SK-N-SH (cell line): Measurements from ENCODE around the gene AIRE. TPM values are rescaled to one million over a fixed set of nuclear protein-coding genes. Genes with fewer than 3 reads are reported as not detected.

Experiments used
- CTCF ChIA-PET: fragments of 300-600, 350-600 bp; formaldehyde crosslinking; extraction: SDS; loops from one replicate; lab custom pipeline; 2021; lab: Yijun Ruan, JAX
- POLR2A ChIA-PET: fragments of 350-600 bp; sonication (Branson Sonifier 250); formaldehyde crosslinking; extraction: SDS; loops from one replicate; lab custom pipeline; 2020; ENCODE audit warnings: antibody characterized with exemption, inconsistent platforms; lab: Yijun Ruan, JAX
- DNase-seq: peaks from one replicate; pipeline ENCODE4 v3.0.0; 2012
- H2AFZ ChIP-seq: fragments of 200-600 bp; sonication (generic); 2 replicates; pipeline ENCODE4 v1.8.1; 2016; ENCODE audit warnings: antibody characterized with exemption, mild to moderate bottlenecking, low read depth
- H3F3A ChIP-seq: fragments of 200-600 bp; sonication (generic); replicated peaks from 2 replicates; pipeline ENCODE3; 2016; ENCODE audit warnings: antibody characterized with exemption, mild to moderate bottlenecking; ENCODE audit not compliant: insufficient read depth
- H3K27ac ChIP-seq, 2 experiments: fragments of 200-500 bp in 1 of 2; fragments of 200-600 bp in 1 of 2; sonication (Bioruptor generic) in 1 of 2; sonication (generic), shearing (Covaris generic) in 1 of 2; 2 replicates each; pipeline versions ENCODE4 v1.5.1 to v1.6.1; 2014 to 2016; ENCODE audit warnings: low read depth in 2 of 2, inconsistent platforms in 1 of 2, low read length in 1 of 2, mild to moderate bottlenecking in 1 of 2, mixed read lengths in 1 of 2
- H3K27me3 ChIP-seq: fragments of 200-600 bp; sonication (generic), shearing (Covaris generic); 2 replicates; pipeline ENCODE4 v1.6.1; 2016; ENCODE audit warnings: mixed run types; ENCODE audit not compliant: insufficient read depth
- H3K36me3 ChIP-seq, 2 experiments: fragments of 200-500 bp in 1 of 2; fragments of 200-600 bp in 1 of 2; sonication (Bioruptor generic) in 1 of 2; sonication (generic) in 1 of 2; replicated peaks in 1 of 2; 2 replicates each; pipeline versions ENCODE3 to v1.5.1; 2014 to 2016; ENCODE audit warnings: low read length in 1 of 2, mild to moderate bottlenecking in 1 of 2; ENCODE audit not compliant: insufficient read depth in 2 of 2, control insufficient read depth in 1 of 2
- H3K4me1 ChIP-seq, 2 experiments: fragments of 200-500 bp in 1 of 2; fragments of 200-600 bp in 1 of 2; sonication (Bioruptor generic) in 1 of 2; sonication (generic), shearing (Covaris generic) in 1 of 2; 2 replicates each; pipeline versions ENCODE4 v1.5.1 to v1.6.1; 2014 to 2016; ENCODE audit warnings: low read depth in 1 of 2, low read length in 1 of 2, mixed run types in 1 of 2; ENCODE audit not compliant: insufficient read depth in 2 of 2, control insufficient read depth in 1 of 2
- H3K4me2 ChIP-seq: fragments of 200-600 bp; sonication (generic), shearing (Covaris generic); 2 replicates; pipeline ENCODE4 v1.6.1; 2017; ENCODE audit warnings: mixed run types
- H3K4me3 ChIP-seq, 2 experiments: fragments of 200-500 bp in 1 of 2; fragments of 200-600 bp in 1 of 2; sonication (Bioruptor generic) in 1 of 2; sonication (generic), shearing (Covaris generic) in 1 of 2; 2 replicates each; pipeline versions ENCODE4 v1.5.1 to v1.8.1; 2014 to 2016; ENCODE audit warnings: low read depth in 2 of 2, inconsistent platforms in 1 of 2, low read length in 1 of 2, mild to moderate bottlenecking in 1 of 2, mixed read lengths in 1 of 2, moderate library complexity in 1 of 2
- H3K79me2 ChIP-seq: fragments of 200-600 bp; sonication (generic); 2 replicates; pipeline ENCODE4 v1.8.1; 2017; ENCODE audit warnings: mild to moderate bottlenecking; ENCODE audit not compliant: insufficient read depth
- H3K9ac ChIP-seq: fragments of 200-600 bp; sonication (generic); 2 replicates; pipeline ENCODE4 v1.6.1; 2017; ENCODE audit warnings: mixed run types
- H3K9me2 ChIP-seq: fragments of 200-600 bp; sonication (generic); 2 replicates; pipeline ENCODE4 v1.6.1; 2017; ENCODE audit warnings: mixed run types
- H3K9me3 ChIP-seq: fragments of 200-600 bp; sonication (generic); 2 replicates; pipeline ENCODE4 v1.6.1; 2017; ENCODE audit warnings: mixed run types, mild to moderate bottlenecking, moderate library complexity
- H4K20me1 ChIP-seq: fragments of 200-600 bp; sonication (generic); 2 replicates; pipeline ENCODE4 v1.6.1; 2017; ENCODE audit warnings: mild to moderate bottlenecking, mixed run types; ENCODE audit not compliant: insufficient read depth
- EP300 ChIP-seq, 2 experiments: IDR thresholded peaks; 2 replicates each; pipeline versions ENCODE4 v1.4.0 to v1.6.1; 2012; ENCODE audit warnings: borderline replicate concordance in 1 of 2, low read depth in 1 of 2, low read length in 1 of 2
- EZH2phosphoT487 ChIP-seq: fragments of 200-600 bp; sonication (generic); IDR thresholded peaks from 2 replicates; pipeline ENCODE4 v1.6.1; 2017; ENCODE audit warnings: low read depth, mixed run types, mild to moderate bottlenecking, antibody characterized with exemption, moderate library complexity, borderline replicate concordance
- GATA2 ChIP-seq: sonication (generic); formaldehyde crosslinking; IDR thresholded peaks from 2 replicates; pipeline ENCODE4 v1.5.0; 2020; ENCODE audit warnings: mild to moderate bottlenecking, missing genetic modification reagents
- NRF1 ChIP-seq: IDR thresholded peaks from 2 replicates; pipeline ENCODE4 v1.6.1; 2012; ENCODE audit warnings: low read depth, mild to moderate bottlenecking, low read length
- POLR2AphosphoS5 ChIP-seq: IDR thresholded peaks from 2 replicates; pipeline ENCODE4 v1.6.1; 2012; ENCODE audit warnings: low read depth, low read length
- SIN3A ChIP-seq: IDR thresholded peaks from 2 replicates; pipeline ENCODE4 v1.6.1; 2012; ENCODE audit warnings: low read depth, mild to moderate bottlenecking, low read length, moderate library complexity, borderline replicate concordance
- SMC3 ChIP-seq: IDR thresholded peaks from 2 replicates; pipeline ENCODE4 v1.6.1; 2012; ENCODE audit warnings: low read depth, low read length, improper control_type of control experiment
- TCF12 ChIP-seq: IDR thresholded peaks from 2 replicates; pipeline ENCODE4 v1.4.0; 2012
- WGBS: methylation state at CpG from one replicate; pipeline ENCODE4 v1.1.6; 2017; ENCODE audit warnings: low lambda C conversion rate; 5-methylcytosine and 5-hydroxymethylcytosine counted together
- polyA plus RNA-seq, 3 experiments: library from polyadenylated mRNA; depleted of rRNA; stranded (reverse); fragments of >200 nt; gene quantifications; 2 replicates each; pipeline ENCODE4 v1.2.3, GENCODE V29; 2012
- TF ChIP-seq, protein P1 (sequence below): fragments of 200-600 bp; sonication (generic); IDR thresholded peaks from 2 replicates; pipeline ENCODE4 v1.6.1; 2017; ENCODE audit warnings: antibody characterized with exemption, mild to moderate bottlenecking, moderate library complexity
- TF ChIP-seq, protein P2 (sequence below): IDR thresholded peaks from 2 replicates; pipeline ENCODE4 v1.4.0; 2012; ENCODE audit warnings: low read depth, borderline replicate concordance
- TF ChIP-seq, protein P3 (sequence below): IDR thresholded peaks from 2 replicates; pipeline ENCODE4; 2012

Gene AIRE
- polyA plus RNA-seq, 1 of the 3 experiments (the other 2 are of a cell fraction): not detected

DNA sequence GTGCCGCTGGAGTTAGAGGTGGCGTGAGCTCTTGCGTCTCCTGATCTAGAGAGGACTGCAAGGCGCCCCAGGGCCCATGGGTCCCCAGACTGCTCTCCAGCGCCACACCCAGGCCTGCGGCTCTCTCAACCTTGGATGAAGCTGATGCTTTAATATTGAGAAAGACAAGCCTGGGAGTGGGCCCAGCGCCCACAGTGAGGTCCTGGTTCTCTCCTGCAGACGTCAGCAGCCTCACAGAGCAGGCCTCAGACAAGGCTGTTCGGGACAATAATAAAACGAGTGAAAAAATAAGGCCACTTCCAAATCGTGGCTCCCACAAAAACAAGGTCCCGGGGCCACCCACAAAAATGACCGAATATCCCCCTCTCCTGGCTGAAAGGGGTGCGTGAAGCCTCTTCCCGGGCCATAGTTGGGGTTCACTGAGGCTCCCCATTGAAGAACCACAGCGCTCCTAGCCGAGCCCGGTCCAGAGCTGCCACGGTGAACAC, 18.0 kb upstream of the AIRE start:
- no peaks in the 10 kb centered on the region for H3K27me3 ChIP-seq
- POLR2A ChIA-PET: no interaction called here

DNA sequence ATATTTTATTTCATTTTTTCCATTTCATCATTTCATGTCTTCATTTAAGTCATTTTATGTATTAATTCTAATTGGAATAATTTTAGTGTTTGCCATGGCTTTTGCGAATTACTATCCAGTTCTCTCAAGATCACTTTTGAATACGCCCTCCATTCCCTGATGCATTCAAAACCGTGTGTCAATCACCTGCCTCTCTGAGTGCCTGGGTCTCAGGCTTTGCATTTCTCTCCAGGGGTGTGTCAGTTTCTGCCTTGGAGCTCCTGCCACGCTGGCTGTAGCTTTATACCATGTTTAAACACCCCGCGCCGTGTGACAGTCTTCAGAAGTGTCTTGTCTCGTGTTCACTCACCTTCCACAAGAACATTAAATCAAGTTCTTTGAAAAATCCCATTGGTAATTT, 16.6 kb upstream of the AIRE start:
- H3K27me3 ChIP-seq: no peaks in the 10 kb centered on the region
- POLR2A ChIA-PET: no interaction called here
- no peaks in the 10 kb centered on the region for H4K20me1 ChIP-seq
- H3K9me3 ChIP-seq: no peaks in the 10 kb centered on the region
- H2AFZ ChIP-seq: no peak overlapping the region
- CTCF ChIA-PET: no interaction called here
- no peaks in the 10 kb centered on the region for H3K9me2 ChIP-seq
- no peaks in the 10 kb centered on the region for H3K79me2 ChIP-seq
- DNase-seq: no peak
- H3K36me3 ChIP-seq: no peaks in the 10 kb centered on the region
- no peak overlapping the region for H3K27ac ChIP-seq
- no peak overlapping the region for H3K4me2 ChIP-seq
- no peaks in the 10 kb centered on the region for H3K4me1 ChIP-seq
- TF ChIP-seq TCF12 (no peak), SIN3A (no peak), EZH2phosphoT487 (no peak), NRF1 (no peak), GATA2 (CRISPR knock-in tag) (no peak)
- TF ChIP-seq, protein P1, sequence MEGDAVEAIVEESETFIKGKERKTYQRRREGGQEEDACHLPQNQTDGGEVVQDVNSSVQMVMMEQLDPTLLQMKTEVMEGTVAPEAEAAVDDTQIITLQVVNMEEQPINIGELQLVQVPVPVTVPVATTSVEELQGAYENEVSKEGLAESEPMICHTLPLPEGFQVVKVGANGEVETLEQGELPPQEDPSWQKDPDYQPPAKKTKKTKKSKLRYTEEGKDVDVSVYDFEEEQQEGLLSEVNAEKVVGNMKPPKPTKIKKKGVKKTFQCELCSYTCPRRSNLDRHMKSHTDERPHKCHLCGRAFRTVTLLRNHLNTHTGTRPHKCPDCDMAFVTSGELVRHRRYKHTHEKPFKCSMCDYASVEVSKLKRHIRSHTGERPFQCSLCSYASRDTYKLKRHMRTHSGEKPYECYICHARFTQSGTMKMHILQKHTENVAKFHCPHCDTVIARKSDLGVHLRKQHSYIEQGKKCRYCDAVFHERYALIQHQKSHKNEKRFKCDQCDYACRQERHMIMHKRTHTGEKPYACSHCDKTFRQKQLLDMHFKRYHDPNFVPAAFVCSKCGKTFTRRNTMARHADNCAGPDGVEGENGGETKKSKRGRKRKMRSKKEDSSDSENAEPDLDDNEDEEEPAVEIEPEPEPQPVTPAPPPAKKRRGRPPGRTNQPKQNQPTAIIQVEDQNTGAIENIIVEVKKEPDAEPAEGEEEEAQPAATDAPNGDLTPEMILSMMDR: no peak
- TF ChIP-seq, protein P2, sequence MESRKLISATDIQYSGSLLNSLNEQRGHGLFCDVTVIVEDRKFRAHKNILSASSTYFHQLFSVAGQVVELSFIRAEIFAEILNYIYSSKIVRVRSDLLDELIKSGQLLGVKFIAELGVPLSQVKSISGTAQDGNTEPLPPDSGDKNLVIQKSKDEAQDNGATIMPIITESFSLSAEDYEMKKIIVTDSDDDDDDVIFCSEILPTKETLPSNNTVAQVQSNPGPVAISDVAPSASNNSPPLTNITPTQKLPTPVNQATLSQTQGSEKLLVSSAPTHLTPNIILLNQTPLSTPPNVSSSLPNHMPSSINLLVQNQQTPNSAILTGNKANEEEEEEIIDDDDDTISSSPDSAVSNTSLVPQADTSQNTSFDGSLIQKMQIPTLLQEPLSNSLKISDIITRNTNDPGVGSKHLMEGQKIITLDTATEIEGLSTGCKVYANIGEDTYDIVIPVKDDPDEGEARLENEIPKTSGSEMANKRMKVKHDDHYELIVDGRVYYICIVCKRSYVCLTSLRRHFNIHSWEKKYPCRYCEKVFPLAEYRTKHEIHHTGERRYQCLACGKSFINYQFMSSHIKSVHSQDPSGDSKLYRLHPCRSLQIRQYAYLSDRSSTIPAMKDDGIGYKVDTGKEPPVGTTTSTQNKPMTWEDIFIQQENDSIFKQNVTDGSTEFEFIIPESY: no peak
- H3K9ac ChIP-seq: no peak overlapping the region
- 66% methylated on average over 8 of the region's 8 CpGs for WGBS
- no peaks in the 10 kb centered on the region for H3F3A ChIP-seq
- no peak overlapping the region for H3K4me3 ChIP-seq

More for the DNA sequence above, 18.0 kb upstream of the AIRE start:
- H3F3A ChIP-seq: no peaks in the 10 kb centered on the region
- H3K27ac ChIP-seq: no peak overlapping the region
- no peaks in the 10 kb centered on the region for H4K20me1 ChIP-seq
- no peaks in the 10 kb centered on the region for H3K79me2 ChIP-seq
- no peaks in the 10 kb centered on the region for H3K9me2 ChIP-seq
- no peak overlapping the region for H3K4me3 ChIP-seq
- no peak overlapping the region for H2AFZ ChIP-seq
- CTCF ChIA-PET: interaction anchor here (1.4 kb wide), 2 partner anchors 13 to 27 kb away, joined by 4 read pairs; no protein-coding TSS in a partner anchor
- H3K4me1 ChIP-seq: no peaks in the 10 kb centered on the region
- H3K36me3 ChIP-seq: no peaks in the 10 kb centered on the region
- no peak overlapping the region for H3K4me2 ChIP-seq
- no peak overlapping the region for H3K9ac ChIP-seq
- 80% methylated on average over 19 of the region's 19 CpGs for WGBS
- H3K9me3 ChIP-seq: no peaks in the 10 kb centered on the region
- TF ChIP-seq, protein P3, sequence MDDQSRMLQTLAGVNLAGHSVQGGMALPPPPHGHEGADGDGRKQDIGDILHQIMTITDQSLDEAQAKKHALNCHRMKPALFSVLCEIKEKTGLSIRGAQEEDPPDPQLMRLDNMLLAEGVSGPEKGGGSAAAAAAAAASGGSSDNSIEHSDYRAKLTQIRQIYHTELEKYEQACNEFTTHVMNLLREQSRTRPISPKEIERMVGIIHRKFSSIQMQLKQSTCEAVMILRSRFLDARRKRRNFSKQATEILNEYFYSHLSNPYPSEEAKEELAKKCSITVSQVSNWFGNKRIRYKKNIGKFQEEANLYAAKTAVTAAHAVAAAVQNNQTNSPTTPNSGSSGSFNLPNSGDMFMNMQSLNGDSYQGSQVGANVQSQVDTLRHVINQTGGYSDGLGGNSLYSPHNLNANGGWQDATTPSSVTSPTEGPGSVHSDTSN: no peak
- TF ChIP-seq POLR2AphosphoS5 (no peak), EP300 (IDR thresholded peaks at IDR 0.05; ENCODE audit: borderline replicate concordance in 1 of 2, low read depth in 1 of 2, low read length in 1 of 2) (no peak), SMC3 (peak; percentile 16; the same call in 1 of the 2 replicates)
- TF ChIP-seq, protein P1: 0 out of 2 replicates have a peak, but pooled peaks have one; percentile 23
- TF ChIP-seq, all 33 proteins: peak for 2
- DNase-seq: no peak
